Trophoblast cell (in vitro differentiated cells and primary cell): ENCODE measurements around the gene CELF1.

Source experiments
- DNase-seq, 2 donors: peaks; one replicate each; pipeline ENCODE4 v3.0.0-alpha.2; 2016
- H2AFZ ChIP-seq: 2 replicates; pipeline ENCODE4 v1.6.1; 2013; ENCODE audit warnings: low read length, moderate library complexity, mild to moderate bottlenecking; ENCODE audit not compliant: insufficient read depth, poor library complexity
- H2AK5ac ChIP-seq: 2 replicates; pipeline ENCODE4 v1.6.1; 2013; ENCODE audit warnings: mild to moderate bottlenecking, low read length
- H2BK120ac ChIP-seq: 2 replicates; pipeline ENCODE4 v1.6.1; 2013; ENCODE audit warnings: low read length, mild to moderate bottlenecking, moderate library complexity; ENCODE audit not compliant: insufficient read depth, poor library complexity
- H2BK12ac ChIP-seq: 2 replicates; pipeline ENCODE4 v1.6.1; 2013; ENCODE audit warnings: mild to moderate bottlenecking, low read length, moderate library complexity
- H2BK5ac ChIP-seq: 2 replicates; pipeline ENCODE4 v1.6.1; 2013; ENCODE audit warnings: low read length, low read depth, moderate library complexity, mild to moderate bottlenecking; ENCODE audit not compliant: poor library complexity
- H3K14ac ChIP-seq: 2 replicates; pipeline ENCODE4 v1.6.1; 2013; ENCODE audit warnings: mild to moderate bottlenecking, low read length
- H3K18ac ChIP-seq: 2 replicates; pipeline ENCODE4 v1.6.1; 2013; ENCODE audit warnings: mild to moderate bottlenecking, low read length
- H3K23ac ChIP-seq: 2 replicates; pipeline ENCODE4 v1.6.1; 2013; ENCODE audit warnings: low read length
- H3K27ac ChIP-seq: 2 replicates; pipeline ENCODE4 v1.5.1; 2013; ENCODE audit warnings: low read depth, mild to moderate bottlenecking, inconsistent platforms, low read length, moderate library complexity
- H3K27me3 ChIP-seq: 2 replicates; pipeline ENCODE4 v1.6.1; 2013; ENCODE audit warnings: inconsistent platforms, mild to moderate bottlenecking, low read length, moderate library complexity; ENCODE audit not compliant: insufficient read depth
- H3K36me3 ChIP-seq, 2 experiments: 1 replicate in 1 of 2; 2 replicates in 1 of 2; pipeline ENCODE4 v1.6.1; 2013; ENCODE audit warnings: low read length in 2 of 2, mild to moderate bottlenecking in 2 of 2, moderate library complexity in 1 of 2; ENCODE audit not compliant: insufficient read depth in 2 of 2, control insufficient read depth in 1 of 2
- H3K4ac ChIP-seq: 2 replicates; pipeline ENCODE4 v1.6.1; 2013; ENCODE audit warnings: low read depth, mild to moderate bottlenecking, low read length, moderate library complexity
- H3K4me1 ChIP-seq, 2 experiments: 1 replicate in 1 of 2; 2 replicates in 1 of 2; pipeline ENCODE4 v1.6.1; 2013; ENCODE audit warnings: low read length in 2 of 2, mild to moderate bottlenecking in 2 of 2, moderate library complexity in 1 of 2; ENCODE audit not compliant: insufficient read depth in 2 of 2, control insufficient read depth in 1 of 2
- H3K4me2 ChIP-seq: 2 replicates; pipeline ENCODE4 v1.6.1; 2013; ENCODE audit warnings: inconsistent platforms, mild to moderate bottlenecking, low read length, moderate library complexity
- H3K4me3 ChIP-seq: 2 replicates; pipeline ENCODE4 v1.5.1; 2013; ENCODE audit warnings: mild to moderate bottlenecking, low read depth, low read length, inconsistent platforms
- H3K79me1 ChIP-seq: one replicate; pipeline ENCODE4 v1.6.1; 2013; ENCODE audit warnings: low read length
- H3K79me2 ChIP-seq: 2 replicates; pipeline ENCODE4 v1.6.1; 2013; ENCODE audit warnings: low read length, mild to moderate bottlenecking; ENCODE audit not compliant: control insufficient read depth, insufficient read depth, poor library complexity
- H3K9ac ChIP-seq: 2 replicates; pipeline ENCODE4 v1.6.1; 2013; ENCODE audit warnings: mild to moderate bottlenecking, low read length
- H3K9me3 ChIP-seq: 2 replicates; pipeline ENCODE4 v1.6.1; 2013; ENCODE audit warnings: low read depth, mild to moderate bottlenecking, control low read depth, inconsistent platforms, low read length; ENCODE audit not compliant: insufficient read depth
- H4K12ac ChIP-seq: 2 replicates; pipeline ENCODE4 v1.6.1; 2013; ENCODE audit warnings: low read depth, mild to moderate bottlenecking, low read length, moderate library complexity
- H4K8ac ChIP-seq: 2 replicates; pipeline ENCODE4 v1.6.1; 2013; ENCODE audit warnings: low read depth, mild to moderate bottlenecking, low read length, moderate library complexity
- H4K91ac ChIP-seq: one replicate; pipeline ENCODE4 v1.6.1; 2013; ENCODE audit warnings: low read depth, mild to moderate bottlenecking, low read length, moderate library complexity
- WGBS: extraction: QIAGEN DNeasy Blood & Tissue Kit; methylation state at CpG from one replicate; pipeline ENCODE4 v1.1.7; 2013; ENCODE audit warnings: missing lambda C conversion rate; ENCODE audit not compliant: insufficient read length, insufficient coverage; ENCODE audit errors: extremely low coverage; 5-methylcytosine and 5-hydroxymethylcytosine counted together

The CELF1 gene

GRCh38 chr11:47571895-47572294 is 19.0 kb upstream of the CELF1 start:
- Histone ChIP-seq H3K23ac (no peak overlapping the region), H2BK120ac (no peak overlapping the region), H2BK12ac (no peak overlapping the region), H3K27ac (no peak overlapping the region), H3K14ac (no peak overlapping the region), H4K8ac (no peak overlapping the region), H2BK5ac (no peak overlapping the region), H3K4ac (no peak overlapping the region), H3K27me3 (no peaks in the 10 kb centered on the region), H3K18ac (no peak overlapping the region), H3K4me3 (no peak overlapping the region), H3K4me1 (no peaks in the 10 kb centered on the region), H3K9ac (no peak overlapping the region), H3K9me3 (peaks cover 3% of the 10 kb centered on the region), H3K4me2 (no peak overlapping the region), H3K36me3 (peaks cover 26 to 37% of the 10 kb centered on the region in 2 experiments), H3K79me2 (no peaks in the 10 kb centered on the region), H2AK5ac (no peak overlapping the region), H3K79me1 (no peaks in the 10 kb centered on the region), H2AFZ (no peak overlapping the region), H4K12ac (no peak overlapping the region), H4K91ac (no peak overlapping the region)
- DNase-seq = no peak
- WGBS = no CpG with 5 or more reads among the region's 1 CpG

GRCh38 chr11:47571357-47571729 is 18.4 kb upstream of the CELF1 start:
- H3K4me2 ChIP-seq = no peak overlapping the region
- no CpG with 5 or more reads among the region's 4 CpGs for WGBS
- no peak overlapping the region for H3K4ac ChIP-seq
- H2BK12ac ChIP-seq = no peak overlapping the region
- H3K4me1 ChIP-seq = no peaks in the 10 kb centered on the region
- no peak overlapping the region for H4K12ac ChIP-seq
- no peak overlapping the region for H2AFZ ChIP-seq
- no peak overlapping the region for H3K9ac ChIP-seq
- H2AK5ac ChIP-seq = no peak overlapping the region
- H3K23ac ChIP-seq = no peak overlapping the region
- H2BK5ac ChIP-seq = no peak overlapping the region
- peaks cover 26 to 37% of the 10 kb centered on the region in 2 experiments for H3K36me3 ChIP-seq
- H3K4me3 ChIP-seq = no peak overlapping the region
- no peak overlapping the region for H3K27ac ChIP-seq
- H3K79me2 ChIP-seq = no peaks in the 10 kb centered on the region
- H4K91ac ChIP-seq = no peak overlapping the region
- no peak overlapping the region for H2BK120ac ChIP-seq
- no peak overlapping the region for H3K18ac ChIP-seq
- H3K27me3 ChIP-seq = no peaks in the 10 kb centered on the region
- no peak overlapping the region for H3K14ac ChIP-seq
- H3K9me3 ChIP-seq = peaks cover 3% of the 10 kb centered on the region
- no peak for DNase-seq
- no peaks in the 10 kb centered on the region for H3K79me1 ChIP-seq
- no peak overlapping the region for H4K8ac ChIP-seq

- H3K9me3 ChIP-seq = peaks cover 3% of the 10 kb centered on the region
- no peak overlapping the region for H2BK120ac ChIP-seq
- no CpG with 5 or more reads among the region's 3 CpGs for WGBS
- H4K8ac ChIP-seq = no peak overlapping the region
- H3K4ac ChIP-seq = no peak overlapping the region
- H3K27me3 ChIP-seq = no peaks in the 10 kb centered on the region
- H3K4me1 ChIP-seq = no peaks in the 10 kb centered on the region
- H3K9ac ChIP-seq = no peak overlapping the region
- no peak overlapping the region for H2AK5ac ChIP-seq
- no peak overlapping the region for H3K4me2 ChIP-seq
- no peak overlapping the region for H3K18ac ChIP-seq
- H4K91ac ChIP-seq = no peak overlapping the region
- H2BK5ac ChIP-seq = no peak overlapping the region
- no peak overlapping the region for H3K4me3 ChIP-seq
- DNase-seq = no peak
- peaks cover 4% of the 10 kb centered on the region for H3K79me2 ChIP-seq
- H3K23ac ChIP-seq = no peak overlapping the region
- peaks cover 23 to 37% of the 10 kb centered on the region in 2 experiments for H3K36me3 ChIP-seq
- H3K14ac ChIP-seq = no peak overlapping the region
- no peak overlapping the region for H2AFZ ChIP-seq
- no peak overlapping the region for H2BK12ac ChIP-seq
- H3K79me1 ChIP-seq = peaks cover 2% of the 10 kb centered on the region
- no peak overlapping the region for H3K27ac ChIP-seq
- no peak overlapping the region for H4K12ac ChIP-seq
Observed at GRCh38 chr11:47570651-47571356, 17.9 kb upstream of the CELF1 start.

GRCh38 chr11:47569646-47570045 is 16.7 kb upstream of the CELF1 start:
- no peak for DNase-seq
- Histone ChIP-seq H2BK12ac (no peak overlapping the region), H3K27me3 (no peaks in the 10 kb centered on the region), H3K36me3 (peaks cover 20 to 35% of the 10 kb centered on the region in 2 experiments), H4K8ac (no peak overlapping the region), H2BK5ac (no peak overlapping the region), H3K79me2 (peaks cover 12% of the 10 kb centered on the region), H3K23ac (no peak overlapping the region), H3K9ac (no peak overlapping the region), H3K27ac (no peak overlapping the region), H3K4me3 (no peak overlapping the region), H3K4me1 (peaks cover 0 to 4% of the 10 kb centered on the region in 2 experiments), H3K4ac (no peak overlapping the region), H3K79me1 (peaks cover 11% of the 10 kb centered on the region), H3K14ac (no peak overlapping the region), H2AFZ (no peak overlapping the region), H2BK120ac (no peak overlapping the region), H3K18ac (no peak overlapping the region), H3K9me3 (peaks cover 3% of the 10 kb centered on the region), H4K12ac (no peak overlapping the region), H2AK5ac (no peak overlapping the region), H4K91ac (no peak overlapping the region), H3K4me2 (no peak overlapping the region)
- no CpG with 5 or more reads among the region's 7 CpGs for WGBS
